K562 (cell line): ENCODE measurements around the gene LIMS2.

Source experiments
- CTCF ChIP-seq, 3 experiments: IDR thresholded peaks in 2 of 3; conservative IDR thresholded peaks in 1 of 3; 2 replicates each; pipeline ENCODE4 v1.5.1; 2011 to 2012; ENCODE audit warnings: low read length in 3 of 3, mild to moderate bottlenecking in 3 of 3, control low read depth in 2 of 3, improper control_type of control experiment in 1 of 3, inconsistent platforms in 1 of 3, low read depth in 1 of 3, mixed read lengths in 1 of 3, moderate library complexity in 1 of 3; ENCODE audit not compliant: insufficient read depth in 2 of 3
- EGR1 ChIP-seq: fragments of 450-650 bp; conservative IDR thresholded peaks from 2 replicates; pipeline ENCODE4 v1.6.1; 2017; ENCODE audit warnings: mild to moderate bottlenecking
- EZH2 ChIP-seq: IDR thresholded peaks from 2 replicates; pipeline ENCODE4 v1.6.1; 2012; ENCODE audit warnings: low read depth, mild to moderate bottlenecking, inconsistent platforms, low read length, borderline replicate concordance
- FOXJ3 ChIP-seq: sonication (generic); formaldehyde crosslinking; IDR thresholded peaks from 2 replicates; pipeline ENCODE4 v1.4.0; 2020; ENCODE audit warnings: mild to moderate bottlenecking, missing genetic modification reagents
- HDAC2 ChIP-seq: fragments of 450-650 bp; IDR thresholded peaks from 2 replicates; pipeline ENCODE4 v1.6.1; 2016; ENCODE audit warnings: mild to moderate bottlenecking
- POLR2A ChIP-seq: fragments of 450-650 bp; conservative IDR thresholded peaks from 2 replicates; pipeline ENCODE4 v1.6.1; 2016
- REST ChIP-seq, 2 experiments: fragments of 450-650 bp; formaldehyde crosslinking in 1 of 2; IDR thresholded peaks; 2 replicates each; pipeline versions ENCODE4 v1.4.0 to v1.6.1; 2014 to 2020; ENCODE audit warnings: mild to moderate bottlenecking in 2 of 2, borderline replicate concordance in 1 of 2, low read depth in 1 of 2
- SIX5 ChIP-seq, 2 experiments: IDR thresholded peaks; 2 replicates each; pipeline ENCODE4 v1.6.1; 2011; ENCODE audit warnings: low read length in 2 of 2, borderline replicate concordance in 1 of 2, low read depth in 1 of 2, mild to moderate bottlenecking in 1 of 2, moderate library complexity in 1 of 2; ENCODE audit not compliant: insufficient read depth in 1 of 2
- TAF1 ChIP-seq: IDR thresholded peaks from 2 replicates; pipeline ENCODE4 v1.6.1; 2011; ENCODE audit warnings: mild to moderate bottlenecking, low read length, moderate library complexity; ENCODE audit not compliant: insufficient read depth, control insufficient read depth, severe bottlenecking; ENCODE audit errors: extremely low read depth
- ZBED1 ChIP-seq: IDR thresholded peaks from 2 replicates; pipeline ENCODE4 v1.6.1; 2014
- ZNF121 ChIP-seq: sonication (generic); formaldehyde crosslinking; conservative IDR thresholded peaks from 2 replicates; pipeline ENCODE4 v1.8.0; 2022; ENCODE audit warnings: missing genetic modification reagents
- ZNF512 ChIP-seq: IDR thresholded peaks from 2 replicates; pipeline ENCODE4 v1.6.1; 2016; ENCODE audit warnings: missing genetic modification characterization, missing compliant biosample characterization
- ZNF584 ChIP-seq: fragments of 200-800 bp; sonication (Bioruptor generic); IDR thresholded peaks from 2 replicates; pipeline ENCODE4 v1.6.1; 2016; ENCODE audit warnings: low read depth, mild to moderate bottlenecking, missing genetic modification characterization, missing compliant biosample characterization
- TF ChIP-seq, protein P1 (sequence below): fragments of 250-450 bp; sonication (Bioruptor Pico); IDR thresholded peaks from 2 replicates; pipeline ENCODE4 v1.4.0; 2020; ENCODE audit warnings: borderline replicate concordance

DNA sequence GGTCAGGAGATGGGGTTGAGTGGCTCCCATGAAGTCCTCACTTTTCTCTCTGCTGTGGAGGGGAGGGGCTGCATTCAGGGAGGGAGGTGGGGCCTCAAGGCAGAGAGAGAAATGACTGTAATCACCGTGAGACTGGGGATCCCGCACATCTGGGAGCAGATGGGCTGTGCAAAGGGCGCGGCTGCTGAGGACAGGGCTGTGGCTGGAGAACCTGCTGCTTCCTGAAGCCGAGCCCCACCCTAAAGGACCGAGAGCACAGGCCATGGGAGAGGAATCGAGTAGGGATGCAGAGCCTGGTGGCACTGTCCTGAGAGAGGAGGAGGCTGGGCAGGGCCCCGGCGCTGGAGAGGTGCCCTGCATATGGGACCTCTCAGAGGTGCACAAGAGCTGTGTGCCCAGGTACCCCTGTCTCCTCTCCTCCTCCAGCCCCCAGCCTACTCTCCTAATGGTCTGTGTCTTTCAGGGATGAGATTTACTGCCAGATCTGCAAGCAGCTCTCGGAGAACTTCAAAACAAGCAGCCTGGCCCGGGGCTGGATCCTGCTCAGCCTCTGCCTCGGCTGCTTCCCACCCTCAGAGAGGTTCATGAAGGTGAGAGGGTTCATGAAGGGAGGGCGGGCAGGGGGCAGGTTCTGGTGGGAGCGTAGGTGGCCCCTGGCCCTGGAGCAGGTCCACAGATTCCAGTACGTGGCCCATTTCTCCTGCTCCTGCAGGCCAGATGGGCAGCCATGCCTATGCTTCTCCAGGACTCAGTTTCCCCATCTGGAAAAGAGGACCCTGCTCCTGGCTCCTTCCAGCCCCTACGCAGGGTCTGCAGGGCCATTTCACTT lies 55.2 kb downstream of the LIMS2 start:
- TF ChIP-seq ZNF512 (tag) = no peak
- TF ChIP-seq EGR1 = no peak
- no peak for TF ChIP-seq TAF1
- no peak for TF ChIP-seq SIX5 (IDR thresholded peaks at IDR 0.05; ENCODE audit: borderline replicate concordance in 1 of 2, insufficient read depth in 1 of 2, low read depth in 1 of 2, low read length in 2 of 2)
- no peak for TF ChIP-seq EZH2
- TF ChIP-seq CTCF (IDR thresholded peaks at IDR 0.05 in 2 of 3, conservative IDR thresholded peaks at IDR 0.05 in 1 of 3; ENCODE audit: insufficient read depth in 2 of 3, low read depth in 1 of 3, low read length in 3 of 3) = no peak
- TF ChIP-seq, protein P1, sequence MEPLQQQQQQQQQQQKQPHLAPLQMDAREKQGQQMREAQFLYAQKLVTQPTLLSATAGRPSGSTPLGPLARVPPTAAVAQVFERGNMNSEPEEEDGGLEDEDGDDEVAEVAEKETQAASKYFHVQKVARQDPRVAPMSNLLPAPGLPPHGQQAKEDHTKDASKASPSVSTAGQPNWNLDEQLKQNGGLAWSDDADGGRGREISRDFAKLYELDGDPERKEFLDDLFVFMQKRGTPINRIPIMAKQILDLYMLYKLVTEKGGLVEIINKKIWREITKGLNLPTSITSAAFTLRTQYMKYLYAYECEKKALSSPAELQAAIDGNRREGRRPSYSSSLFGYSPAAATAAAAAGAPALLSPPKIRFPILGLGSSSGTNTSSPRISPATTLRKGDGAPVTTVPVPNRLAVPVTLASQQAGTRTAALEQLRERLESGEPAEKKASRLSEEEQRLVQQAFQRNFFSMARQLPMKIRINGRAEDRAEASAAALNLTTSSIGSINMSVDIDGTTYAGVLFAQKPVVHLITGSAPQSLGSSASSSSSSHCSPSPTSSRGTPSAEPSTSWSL (CRISPR knock-in tag) = no peak
- no peak for TF ChIP-seq ZNF121 (CRISPR knock-in tag)
- no peak for TF ChIP-seq HDAC2
- TF ChIP-seq FOXJ3 = no peak
- no peak for TF ChIP-seq POLR2A
- no peak for TF ChIP-seq ZNF584
- TF ChIP-seq ZBED1 = no peak
- TF ChIP-seq REST (IDR thresholded peaks at IDR 0.05; ENCODE audit: borderline replicate concordance) = no peak
- TF ChIP-seq REST (CRISPR knock-in tag; IDR thresholded peaks at IDR 0.05; ENCODE audit: low read depth) = no peak
